ENCODE data around the gene IL11RA. TPM values are rescaled to one million over a fixed set of nuclear protein-coding genes. Genes with fewer than 3 reads are reported as not detected.

Gene IL11RA
- total RNA-seq, 1 donor from 2014 or later = 6.3 TPM

Other genes with a start within 250 kb of the IL11RA start
- 11.1 and 11.6 TPM in 2 replicates for gene FAM219A, start 193.6 kb upstream of the IL11RA start, total RNA-seq
- gene DNAI1, start 193.4 kb upstream of the IL11RA start, total RNA-seq = not detected in 2 replicates
- gene ENHO, start 129.2 kb upstream of the IL11RA start, total RNA-seq = 0.07 TPM in 1 of 2 replicates, not detected in the other
- gene CNTFR, start 62.5 kb upstream of the IL11RA start, total RNA-seq = not detected in 2 replicates
- 20.1 and 22.4 TPM in 2 replicates for gene RPP25L, start 40.1 kb upstream of the IL11RA start, total RNA-seq
- gene DCTN3, start 31.7 kb upstream of the IL11RA start, total RNA-seq = 101 and 107 TPM in 2 replicates
- gene ARID3C, start 23.1 kb upstream of the IL11RA start, total RNA-seq = 0.07 and 0.13 TPM in 2 replicates
- 59.9 and 66.2 TPM in 2 replicates for gene SIGMAR1, start 14.4 kb upstream of the IL11RA start, total RNA-seq
- 26.7 and 29.1 TPM in 2 replicates for gene GALT, start 5.5 kb upstream of the IL11RA start, total RNA-seq
- 0.14 TPM in 1 of 2 replicates, not detected in the other for gene CCL27, start 10.5 kb downstream of the IL11RA start, total RNA-seq
- gene CCL19, start 39.1 kb downstream of the IL11RA start, total RNA-seq = not detected in 2 replicates
- not detected in 2 replicates for gene CCL21, start 58.0 kb downstream of the IL11RA start, total RNA-seq

All from pulmonary artery endothelial cell (primary cell).